CD4-positive, CD25-positive, alpha-beta regulatory T cell (primary cell): Measurements from ENCODE around the gene ANKS3. TPM values are rescaled to one million over a fixed set of nuclear protein-coding genes. Genes with fewer than 3 reads are reported as not detected.

Source experiments
- ATAC-seq, 2 donors: fragments of 150-1000 bp; cut with Tn5 transposase; one replicate each; pipeline ENCODE4 v1.10.0; 2021; ENCODE audit warnings: low read depth in 2 of 2, moderate number of reproducible peaks in 2 of 2, moderate library complexity in 1 of 2
- DNase-seq, 3 donors: peaks; one replicate each; pipeline versions ENCODE4 v3.0.0 to v3.0.0-alpha.2; 2012 to 2022; ENCODE audit warnings: mixed read lengths in 1 of 3
- H3K27ac ChIP-seq: one replicate; pipeline ENCODE4 v1.7.0; 2013; ENCODE audit warnings: mild to moderate bottlenecking, low read length; ENCODE audit not compliant: insufficient read depth, poor library complexity, severe bottlenecking
- H3K27me3 ChIP-seq: one replicate; pipeline ENCODE4 v1.7.0; 2013; ENCODE audit warnings: low read length; ENCODE audit not compliant: control insufficient read depth, insufficient read depth
- H3K36me3 ChIP-seq: one replicate; pipeline ENCODE4 v1.7.0; 2013; ENCODE audit warnings: mild to moderate bottlenecking, low read length, moderate library complexity; ENCODE audit not compliant: control insufficient read depth, insufficient read depth
- H3K4me1 ChIP-seq: 2 replicates; pipeline ENCODE4 v1.7.0; 2013; ENCODE audit warnings: mild to moderate bottlenecking, low read length; ENCODE audit not compliant: insufficient read depth, control insufficient read depth, poor library complexity, severe bottlenecking
- H3K4me3 ChIP-seq: one replicate; pipeline ENCODE4 v1.7.0; 2013; ENCODE audit warnings: low read depth, mild to moderate bottlenecking, low read length, moderate library complexity
- H3K9me3 ChIP-seq, 2 experiments: 1 replicate in 1 of 2; 2 replicates in 1 of 2; pipeline ENCODE4 v1.7.0; 2013; ENCODE audit warnings: low read length in 2 of 2, mild to moderate bottlenecking in 1 of 2, moderate library complexity in 1 of 2; ENCODE audit not compliant: control insufficient read depth in 2 of 2
- H3K27ac Mint-ChIP-seq, 3 donors: one replicate each; pipeline ENCODE4 v1.8.0; 2020 to 2022; ENCODE audit warnings: mild to moderate bottlenecking in 3 of 3, mixed read lengths in 3 of 3, moderate library complexity in 2 of 3
- H3K27me3 Mint-ChIP-seq: one replicate; pipeline ENCODE4 v1.8.0; 2022; ENCODE audit warnings: mild to moderate bottlenecking, mixed read lengths
- H3K36me3 Mint-ChIP-seq: one replicate; pipeline ENCODE4 v1.8.0; 2020; ENCODE audit warnings: mixed read lengths
- H3K4me1 Mint-ChIP-seq, 4 donors: one replicate each; pipeline ENCODE4 v1.8.0; 2020 to 2022; ENCODE audit warnings: mixed read lengths in 4 of 4, mild to moderate bottlenecking in 1 of 4
- H3K4me3 Mint-ChIP-seq, 4 donors: one replicate each; pipeline ENCODE4 v1.8.0; 2020 to 2022; ENCODE audit warnings: mild to moderate bottlenecking in 4 of 4, mixed read lengths in 4 of 4, moderate library complexity in 3 of 4
- H3K9me3 Mint-ChIP-seq, 7 donors: one replicate each; pipeline ENCODE4 v1.8.0; 2020 to 2022; ENCODE audit warnings: mixed read lengths in 7 of 7, mild to moderate bottlenecking in 3 of 7, moderate library complexity in 2 of 7
- polyA plus RNA-seq, 4 donors: library from polyadenylated mRNA; unstranded; fragments of 300-500 nt; fragmentation: Illumina TruSeq; gene quantifications; one replicate each; pipeline ENCODE4 v1.2.3, GENCODE V29; 2021
- total RNA-seq: library from RNA; stranded (reverse); gene quantifications from one replicate; pipeline ENCODE4 v1.2.3, GENCODE V29; 2022

The ANKS3 gene
- total and polyA plus RNA-seq, 5 donors from 2014 or later: 1.4 to 20.4 (median 3.2) TPM

DNA sequence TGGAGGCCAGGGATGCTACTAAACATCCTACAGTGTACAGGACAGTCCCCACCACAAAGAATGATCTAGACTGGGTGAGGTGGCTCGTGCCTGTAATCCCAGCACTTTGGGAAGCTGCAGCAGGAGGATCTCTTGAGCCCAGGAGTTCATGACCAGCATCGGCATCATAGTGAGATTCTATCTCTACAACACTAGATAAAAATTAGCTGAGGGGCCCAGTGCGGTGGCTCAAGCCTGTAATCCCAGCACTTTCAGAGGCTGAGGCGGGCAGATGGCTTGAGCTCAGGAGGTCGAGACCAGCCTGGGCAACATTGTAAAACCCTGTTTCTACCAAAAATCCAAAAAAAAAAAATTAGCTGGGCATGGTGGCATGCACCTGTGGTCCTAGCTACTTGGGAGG, 38.3 kb upstream of the ANKS3 start:
- peaks cover 10 to 24% (median 14%) of the 10 kb centered on the region in 4 donors for H3K4me1 Mint-ChIP-seq
- no peak overlapping the region for H3K27ac ChIP-seq
- no peaks in the 10 kb centered on the region for H3K9me3 Mint-ChIP-seq
- no peak overlapping the region for H3K4me3 ChIP-seq
- H3K27me3 ChIP-seq: no peaks in the 10 kb centered on the region
- H3K27me3 Mint-ChIP-seq: no peaks in the 10 kb centered on the region
- no peaks in the 10 kb centered on the region for H3K9me3 ChIP-seq
- no peak overlapping the region for H3K4me3 Mint-ChIP-seq
- ATAC-seq: no peak
- no peaks in the 10 kb centered on the region for H3K36me3 Mint-ChIP-seq
- H3K36me3 ChIP-seq: no peaks in the 10 kb centered on the region
- peaks cover 14% of the 10 kb centered on the region for H3K4me1 ChIP-seq
- DNase-seq: no peak
- no peak overlapping the region for H3K27ac Mint-ChIP-seq

DNA sequence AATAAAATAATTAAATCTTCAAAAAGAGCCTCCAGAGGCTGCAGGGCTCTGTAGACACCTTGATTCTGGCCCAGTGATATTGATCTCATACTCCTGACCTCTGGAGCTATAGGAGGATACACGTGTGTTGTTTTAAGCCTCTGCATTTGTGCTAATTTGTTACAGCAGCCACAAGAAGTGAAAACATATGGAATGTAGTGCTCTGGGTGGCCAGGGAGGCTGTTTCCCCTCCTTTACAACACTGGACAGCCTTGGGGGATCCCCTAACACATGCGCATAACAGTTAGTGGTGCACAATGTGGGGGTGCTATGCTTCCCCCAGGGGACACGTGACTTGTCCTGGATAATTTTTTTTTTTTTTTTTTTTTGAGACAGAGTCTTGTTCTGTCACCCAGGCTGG, 37.6 kb upstream of the ANKS3 start:
- Histone ChIP-seq H3K36me3 (no peaks in the 10 kb centered on the region), H3K4me3 (no peak overlapping the region), H3K9me3 (no peaks in the 10 kb centered on the region), H3K4me1 (peaks cover 19% of the 10 kb centered on the region), H3K27me3 (no peaks in the 10 kb centered on the region), H3K27ac (no peak overlapping the region)
- Mint-ChIP-seq H3K36me3 (no peaks in the 10 kb centered on the region), H3K4me1 (peaks cover 10 to 27% (median 16%) of the 10 kb centered on the region in 4 donors), H3K4me3 (peak overlapping the region in 1 of 4 donors; percentile 54), H3K27ac (no peak overlapping the region), H3K27me3 (no peaks in the 10 kb centered on the region), H3K9me3 (no peaks in the 10 kb centered on the region)
- no peak for DNase-seq
- no peak for ATAC-seq

DNA sequence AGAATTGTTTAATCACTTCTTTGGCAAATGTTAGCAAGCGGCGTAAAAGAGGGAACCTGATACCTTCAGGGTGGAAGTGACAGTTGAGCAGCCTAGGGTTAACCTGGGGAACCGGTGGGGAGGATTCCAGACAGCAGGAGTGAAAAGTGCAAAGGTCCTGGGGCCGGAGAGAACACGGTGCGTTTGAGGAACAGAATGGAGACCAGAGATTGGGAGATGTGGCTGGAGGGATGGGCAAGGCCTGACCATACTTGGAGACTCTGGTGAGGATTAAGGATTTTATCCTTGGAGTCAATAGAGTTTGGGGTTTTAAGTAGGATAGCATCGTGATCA, 35.2 kb upstream of the ANKS3 start:
- Mint-ChIP-seq H3K27ac (peak overlapping the region; percentile 46 to 95 (median 91)), H3K27me3 (no peaks in the 10 kb centered on the region), H3K9me3 (no peaks in the 10 kb centered on the region), H3K4me1 (peaks cover 11 to 42% (median 27%) of the 10 kb centered on the region in 4 donors), H3K4me3 (peak overlapping the region; percentile 93 to 98 (median 96)), H3K36me3 (no peaks in the 10 kb centered on the region)
- peaks cover 28% of the 10 kb centered on the region for H3K4me1 ChIP-seq
- H3K9me3 ChIP-seq: no peaks in the 10 kb centered on the region
- H3K27me3 ChIP-seq: no peaks in the 10 kb centered on the region
- no peaks in the 10 kb centered on the region for H3K36me3 ChIP-seq
- DNase-seq (no peak), ATAC-seq (no peak)
- peak overlapping the region; percentile 5 for H3K27ac ChIP-seq
- peak overlapping the region; percentile 19 for H3K4me3 ChIP-seq

DNA sequence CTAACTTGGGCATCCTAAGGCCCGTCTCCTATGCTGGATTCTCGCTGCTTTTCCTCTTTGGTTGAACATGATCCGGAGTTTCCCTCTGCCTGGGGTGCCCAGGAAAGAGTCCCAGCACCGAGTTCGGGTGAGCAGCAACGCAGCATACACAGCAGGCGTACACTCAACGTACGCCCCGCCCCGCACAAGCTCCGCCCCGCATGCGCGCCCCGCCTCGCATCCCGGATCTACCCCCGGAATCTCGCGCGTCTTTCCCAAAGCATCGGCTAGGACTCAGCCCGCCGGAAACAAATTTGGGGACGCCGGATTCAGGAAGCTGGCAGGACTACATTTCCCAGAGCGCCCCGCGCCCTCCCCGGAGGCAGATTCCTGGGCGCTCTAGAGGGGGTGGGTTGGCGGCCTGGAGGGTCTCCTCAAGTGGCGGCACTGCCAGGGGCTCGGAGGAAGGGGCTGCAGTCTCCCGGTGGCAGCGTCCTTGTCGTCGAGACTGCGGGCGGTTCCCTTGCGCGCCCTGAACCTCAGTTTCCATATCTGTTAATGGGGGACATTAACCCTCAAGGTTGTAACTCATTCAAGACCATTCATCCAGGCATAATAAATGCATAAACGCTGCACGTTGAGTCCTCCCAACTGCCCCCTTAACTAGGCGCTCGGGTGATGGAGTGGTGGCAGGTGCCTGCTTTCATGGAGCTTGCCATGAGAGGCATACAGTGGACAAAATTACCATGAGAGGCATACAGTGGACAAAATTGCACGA, 34.7 kb upstream of the ANKS3 start:
- peaks cover 4% of the 10 kb centered on the region for H3K36me3 Mint-ChIP-seq
- Histone ChIP-seq H3K27me3 (no peaks in the 10 kb centered on the region), H3K4me3 (peak overlapping the region; percentile 96), H3K36me3 (peaks cover 3% of the 10 kb centered on the region), H3K9me3 (no peaks in the 10 kb centered on the region), H3K27ac (peak overlapping the region; percentile 74), H3K4me1 (peaks cover 28% of the 10 kb centered on the region)
- H3K27me3 Mint-ChIP-seq: no peaks in the 10 kb centered on the region
- ATAC-seq: peak; percentile 37 to 51
- peak; percentile 71 to 95 (median 80) for DNase-seq
- H3K9me3 Mint-ChIP-seq: no peaks in the 10 kb centered on the region
- H3K4me1 Mint-ChIP-seq: peaks cover 11 to 44% (median 25%) of the 10 kb centered on the region in 4 donors
- H3K27ac Mint-ChIP-seq: peak overlapping the region; percentile 46 to 95 (median 91)
- H3K4me3 Mint-ChIP-seq: peak overlapping the region; percentile 93 to 98 (median 96)

DNA sequence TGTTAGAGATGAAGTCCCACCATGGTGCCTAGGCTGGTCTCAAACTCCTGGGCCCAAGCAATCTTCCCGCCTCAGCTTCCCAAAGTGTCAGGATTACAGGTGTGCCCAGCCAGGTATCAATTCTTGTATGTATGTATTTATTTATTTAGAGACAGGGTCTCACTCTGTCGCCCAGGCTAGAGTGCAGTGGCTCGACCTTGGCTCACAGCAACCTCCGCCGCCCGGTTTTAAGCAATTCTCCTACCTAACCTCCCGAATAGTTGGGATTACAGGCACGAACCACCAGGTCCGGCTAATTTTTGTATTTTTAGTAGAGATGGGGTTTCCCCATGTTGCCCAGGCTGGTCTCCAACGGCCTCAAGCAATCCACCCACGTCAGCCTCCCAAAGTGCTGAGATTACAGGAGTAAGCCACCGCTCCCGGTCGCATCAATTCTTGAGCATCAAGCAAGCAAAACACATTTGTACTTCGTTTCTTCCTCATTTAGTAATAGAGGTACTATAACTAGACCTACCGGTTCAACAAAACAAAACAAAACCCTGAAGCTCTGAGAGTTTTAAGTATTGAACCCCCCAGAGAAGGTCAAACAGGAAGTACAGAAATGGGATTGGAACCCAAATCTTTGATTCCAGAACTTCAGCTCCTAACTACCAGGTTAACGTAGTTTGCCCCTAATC, 33.9 kb upstream of the ANKS3 start:
- H3K9me3 Mint-ChIP-seq: no peaks in the 10 kb centered on the region

DNA sequence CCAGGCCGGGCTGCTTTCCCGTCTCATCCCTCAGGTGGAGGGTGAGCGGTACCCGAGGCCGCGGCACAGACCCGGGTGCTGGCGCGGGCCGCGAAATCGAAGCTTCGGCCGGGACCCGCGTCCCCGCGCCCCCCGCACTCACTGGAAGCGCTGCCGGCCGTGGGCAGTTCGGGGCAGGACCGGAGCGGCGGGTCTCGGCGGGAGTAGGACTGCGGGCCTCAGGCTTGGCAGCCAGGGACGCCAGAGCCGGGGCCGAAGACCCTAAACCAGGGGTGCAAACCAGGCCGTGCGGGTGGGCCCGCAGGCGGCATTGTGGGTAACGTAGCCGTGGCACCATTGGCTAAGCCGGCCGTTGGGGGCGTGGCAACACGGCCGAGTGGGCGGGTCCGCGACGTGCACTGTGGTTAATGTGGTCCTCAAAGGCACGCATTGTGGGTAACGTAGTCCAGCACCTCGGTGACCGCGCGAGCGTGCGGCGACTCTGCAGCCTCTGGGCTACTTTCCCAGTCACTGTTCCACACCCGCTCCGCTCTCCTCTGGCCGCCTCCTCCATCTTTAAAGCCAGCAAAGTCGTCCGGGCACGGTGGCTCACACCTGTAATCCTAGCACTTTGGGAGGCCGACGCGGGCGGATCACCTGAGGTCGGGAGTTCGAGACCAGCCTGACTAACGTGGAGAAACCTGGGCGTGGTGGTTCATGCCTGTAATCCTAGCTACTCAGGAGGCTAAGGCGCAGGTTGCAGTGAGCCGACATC, 33.0 kb upstream of the ANKS3 start, which contains the start of gene ZNF500:
ZNF500 (minus strand) TSS at position 288 of the 754 bp plus-strand sequence. CDS start 1,184 bp downstream, outside the sequence.
- H3K9me3 Mint-ChIP-seq: peaks cover 0 to 2% (median 0%) of the 10 kb centered on the region in 7 donors
- peaks cover 12% of the 10 kb centered on the region for H3K36me3 ChIP-seq
- H3K4me3 ChIP-seq: peak within 1 kb of the TSS; percentile 96
- H3K4me1 Mint-ChIP-seq: peaks cover 11 to 49% (median 25%) of the 10 kb centered on the region in 4 donors
- H3K27ac ChIP-seq: peak within 1 kb of the TSS; percentile 74
- ATAC-seq (peak; percentile 98 to 99), DNase-seq (peak; percentile 91 to 96 (median 93))
- peak within 1 kb of the TSS; percentile 95 for H3K27ac Mint-ChIP-seq
- peaks cover 5% of the 10 kb centered on the region for H3K36me3 Mint-ChIP-seq
- no peaks in the 10 kb centered on the region for H3K9me3 ChIP-seq
- no peaks in the 10 kb centered on the region for H3K27me3 ChIP-seq
- H3K27me3 Mint-ChIP-seq: no peaks in the 10 kb centered on the region
- peaks cover 28% of the 10 kb centered on the region for H3K4me1 ChIP-seq
- H3K4me3 Mint-ChIP-seq: peak within 1 kb of the TSS; percentile 94 to 98 (median 96)

More for the DNA sequence above, 33.9 kb upstream of the ANKS3 start:
- Mint-ChIP-seq H3K4me1 (peaks cover 11 to 49% (median 25%) of the 10 kb centered on the region in 4 donors), H3K36me3 (peaks cover 5% of the 10 kb centered on the region), H3K4me3 (peak overlapping the region; percentile 93 to 98 (median 96)), H3K27ac (peak overlapping the region; percentile 38 to 95 (median 91)), H3K27me3 (no peaks in the 10 kb centered on the region)
- H3K4me1 ChIP-seq: peaks cover 28% of the 10 kb centered on the region
- no peaks in the 10 kb centered on the region for H3K9me3 ChIP-seq
- ATAC-seq (no peak), DNase-seq (no peak)
- H3K36me3 ChIP-seq: peaks cover 9% of the 10 kb centered on the region
- peak overlapping the region; percentile 74 for H3K27ac ChIP-seq
- H3K27me3 ChIP-seq: no peaks in the 10 kb centered on the region
- H3K4me3 ChIP-seq: peak overlapping the region; percentile 96
